RWPE1 (cell line): ENCODE measurements around the gene MICAL3.

ENCODE experiments used
- CTCF ChIA-PET: fragments of 350-600 bp; sonication (Branson Sonifier 250); formaldehyde crosslinking; extraction: SDS; loops from one replicate; lab custom pipeline; 2021; lab: Yijun Ruan, JAX
- POLR2A ChIA-PET: fragments of 400-600 bp; formaldehyde crosslinking; extraction: SDS; loops from one replicate; lab custom pipeline; 2020; ENCODE audit warnings: antibody characterized with exemption; ENCODE audit not compliant: low non-redundant PET; lab: Yijun Ruan, JAX
- DNase-seq: peaks from one replicate; pipeline ENCODE4 v3.0.0; 2012; ENCODE audit warnings: low spot score
- H3K27ac ChIP-seq: fragments of 450-650 bp; 2 replicates; pipeline ENCODE4 v1.5.1; 2017
- CTCF ChIP-seq: fragments of 450-650 bp; conservative IDR thresholded peaks from 2 replicates; pipeline ENCODE4 v1.5.1; 2017; ENCODE audit warnings: low read depth, mild to moderate bottlenecking

Gene MICAL3

GRCh38 chr22:17777005-17777716, 247.2 kb downstream of the MICAL3 start:
- POLR2A ChIA-PET, result no interaction called here
- CTCF ChIA-PET, result no interaction called here
- DNase-seq, result no peak
- H3K27ac ChIP-seq, result no peak overlapping the region
- no peak for TF ChIP-seq CTCF

GRCh38 chr22:17775781-17776465, 248.4 kb downstream of the MICAL3 start:
- no peak for TF ChIP-seq CTCF
- no peak overlapping the region for H3K27ac ChIP-seq
- CTCF ChIA-PET, result no interaction called here
- POLR2A ChIA-PET, result no interaction called here
- DNase-seq, result no peak

GRCh38 chr22:17774926-17775685, 249.3 kb downstream of the MICAL3 start:
- POLR2A ChIA-PET, result no interaction called here

GRCh38 chr22:17774206-17774925, 250.0 kb downstream of the MICAL3 start, which contains the start of gene BID:
TSS of gene BID (minus strand) at chr22:17774469. CDS start at chr22:17750116, 24,353 bp downstream.
- DNase-seq, result no peak
- no peak within 1 kb of the TSS for H3K27ac ChIP-seq
- CTCF ChIA-PET, result no interaction called here
- POLR2A ChIA-PET, result no interaction called here
- no peak for TF ChIP-seq CTCF

More at GRCh38 chr22:17774926-17775685, 249.3 kb downstream of the MICAL3 start:
- no peak overlapping the region for H3K27ac ChIP-seq
- no peak for DNase-seq
- CTCF ChIA-PET, result no interaction called here
- no peak for TF ChIP-seq CTCF

GRCh38 chr22:17773606-17774205, 250.7 kb downstream of the MICAL3 start:
- H3K27ac ChIP-seq, result no peak overlapping the region

More at GRCh38 chr22:17773606-17774205, 250.7 kb downstream of the MICAL3 start:
- no peak for TF ChIP-seq CTCF
- DNase-seq, result peak; percentile 33
- POLR2A ChIA-PET, result no interaction called here
- CTCF ChIA-PET, result interaction anchor here (0.7 kb wide), 1 partner anchor 151 kb away, joined by 3 read pairs; no protein-coding TSS in a partner anchor
